SJSA1 (cell line): ENCODE results near the gene ATF1. TPM values are rescaled to one million over a fixed set of nuclear protein-coding genes. Genes with fewer than 3 reads are reported as not detected.
"Not testable (repeated sequence)": the region's sequence is repeated elsewhere in the genome, so short reads cannot be mapped to it uniquely, and the experiment has no call there.

ENCODE experiments used
- DNase-seq, 2 experiments: peaks; one replicate each; pipeline ENCODE4 v3.0.0-alpha.2; 2015 to 2020; ENCODE audit warnings: low spot score in 2 of 2, low read depth in 1 of 2
- H3K27ac ChIP-seq: fragments of 250-450 bp; sonication (Bioruptor Pico); 2 replicates; pipeline ENCODE4 v1.5.1; 2020; ENCODE audit warnings: mild to moderate bottlenecking, moderate library complexity
- H3K27me3 ChIP-seq: fragments of 250-450 bp; sonication (Bioruptor Pico); replicated peaks from 2 replicates; pipeline ENCODE4 v1.5.1; 2020; ENCODE audit warnings: mild to moderate bottlenecking, moderate library complexity
- H3K36me3 ChIP-seq: fragments of 250-450 bp; sonication (Bioruptor Pico); 2 replicates; pipeline ENCODE4 v1.5.1; 2020; ENCODE audit warnings: mild to moderate bottlenecking
- H3K4me1 ChIP-seq: fragments of 250-450 bp; sonication (Bioruptor Pico); replicated peaks from 2 replicates; pipeline ENCODE4 v1.6.1; 2021; ENCODE audit warnings: mild to moderate bottlenecking
- H3K4me3 ChIP-seq: fragments of 250-450 bp; sonication (Bioruptor Pico); 2 replicates; pipeline ENCODE4 v1.5.1; 2020; ENCODE audit warnings: mild to moderate bottlenecking
- H3K9me3 ChIP-seq: fragments of 250-450 bp; sonication (Bioruptor Pico); replicated peaks from 2 replicates; pipeline ENCODE4 v1.5.1; 2020; ENCODE audit warnings: mild to moderate bottlenecking
- total RNA-seq: library from RNA; depleted of rRNA; stranded (reverse); fragments of >200 nt; shearing (Covaris generic); gene quantifications from 2 replicates; pipeline ENCODE4 v1.2.3, GENCODE V29; 2014

ATF1 gene
- total RNA-seq, 1 experiment from 2014 or later: 36.9 TPM

- Histone ChIP-seq H3K9me3 (no peaks in the 10 kb centered on the region), H3K4me1 (peaks cover 48% of the 10 kb centered on the region), H3K27me3 (no peaks in the 10 kb centered on the region), H3K27ac (no peak overlapping the region), H3K4me3 (no peak overlapping the region), H3K36me3 (no peaks in the 10 kb centered on the region)
- DNase-seq: no peak
Observed at GRCh38 chr12:50790081-50790480, 26.2 kb downstream of the ATF1 start.

DNA sequence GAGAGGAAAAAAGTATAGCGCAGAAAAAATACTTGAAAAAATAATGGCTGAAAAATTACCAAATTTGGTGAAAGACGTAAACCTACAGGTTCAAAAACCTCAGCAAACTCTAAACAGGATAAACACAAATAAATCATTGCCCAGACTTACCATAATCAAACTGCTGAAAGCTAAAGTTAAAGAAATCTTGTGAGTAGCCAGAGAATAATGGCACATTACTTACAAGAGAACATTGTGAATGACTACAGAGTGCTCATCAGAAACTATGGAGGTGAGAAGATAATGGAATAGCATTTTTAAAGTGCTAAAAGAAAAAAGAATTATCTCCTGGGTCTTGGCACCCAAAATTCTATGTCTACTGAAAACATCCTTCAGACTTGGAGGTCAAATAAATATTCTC, 36.0 kb downstream of the ATF1 start:
- H3K4me3 ChIP-seq: no peak overlapping the region
- no peak for DNase-seq
- no peak overlapping the region for H3K27ac ChIP-seq

DNA sequence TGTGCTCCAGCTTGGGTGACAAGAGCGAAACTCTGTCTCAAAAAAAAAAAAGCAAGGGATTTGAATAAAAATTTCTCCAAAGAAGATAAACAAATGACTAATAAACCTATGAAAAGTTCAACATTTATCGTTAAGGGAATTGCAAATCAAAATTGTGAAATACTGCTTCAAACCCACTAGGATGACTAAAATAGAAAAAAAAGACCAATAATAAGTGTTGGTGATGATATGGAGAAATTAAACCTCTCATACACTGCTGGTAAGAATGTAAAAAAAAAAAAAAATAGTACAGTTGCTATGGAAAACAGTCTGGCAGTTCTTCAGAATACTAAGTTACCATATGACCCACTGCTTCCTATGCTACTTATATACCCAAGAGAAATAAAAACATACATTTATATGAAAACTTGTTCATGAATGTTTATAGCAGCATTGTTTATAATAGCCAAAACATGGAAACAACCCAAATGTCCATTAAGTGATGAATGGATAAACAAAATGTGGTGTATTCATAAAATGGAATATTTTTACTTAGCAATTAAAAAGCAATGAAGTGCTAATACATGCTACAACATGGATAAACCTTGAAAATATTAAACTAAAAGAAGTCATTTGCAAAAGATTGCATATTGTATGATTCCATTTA, 39.5 kb downstream of the ATF1 start:
- Histone ChIP-seq H3K27me3 (no peaks in the 10 kb centered on the region), H3K4me3 (no peak overlapping the region), H3K27ac (no peak overlapping the region), H3K4me1 (no peaks in the 10 kb centered on the region), H3K36me3 (peaks cover 53% of the 10 kb centered on the region), H3K9me3 (peaks cover 19% of the 10 kb centered on the region)
- no peak for DNase-seq

More for the DNA sequence above, 36.0 kb downstream of the ATF1 start:
- Histone ChIP-seq H3K4me1 (no peaks in the 10 kb centered on the region), H3K27me3 (no peaks in the 10 kb centered on the region), H3K36me3 (peaks cover 68% of the 10 kb centered on the region), H3K9me3 (peaks cover 24% of the 10 kb centered on the region)

DNA sequence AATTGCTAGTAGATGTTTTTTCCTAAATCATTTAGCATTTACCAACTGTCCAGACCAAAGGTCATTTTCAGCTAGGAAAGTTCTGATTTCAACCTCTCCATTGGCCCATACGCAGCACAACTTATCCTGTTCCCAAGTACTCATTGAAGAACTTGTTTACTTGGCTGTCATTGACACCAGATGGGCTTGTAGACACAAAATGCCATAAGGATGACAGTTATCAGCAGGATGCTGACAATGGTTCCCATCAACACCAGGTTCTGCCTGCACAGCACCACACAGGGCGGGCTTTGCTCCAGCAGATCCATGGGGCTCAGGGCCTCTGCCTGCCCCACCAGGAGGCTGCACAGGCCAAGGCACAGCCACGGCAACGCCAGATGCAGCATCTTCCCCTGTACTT, 42.3 kb downstream of the ATF1 start:
- Histone ChIP-seq H3K9me3 (no peaks in the 10 kb centered on the region), H3K4me1 (no peaks in the 10 kb centered on the region), H3K36me3 (peaks cover 44% of the 10 kb centered on the region), H3K4me3 (no peak overlapping the region), H3K27me3 (no peaks in the 10 kb centered on the region), H3K27ac (no peak overlapping the region)
- DNase-seq: no peak

DNA sequence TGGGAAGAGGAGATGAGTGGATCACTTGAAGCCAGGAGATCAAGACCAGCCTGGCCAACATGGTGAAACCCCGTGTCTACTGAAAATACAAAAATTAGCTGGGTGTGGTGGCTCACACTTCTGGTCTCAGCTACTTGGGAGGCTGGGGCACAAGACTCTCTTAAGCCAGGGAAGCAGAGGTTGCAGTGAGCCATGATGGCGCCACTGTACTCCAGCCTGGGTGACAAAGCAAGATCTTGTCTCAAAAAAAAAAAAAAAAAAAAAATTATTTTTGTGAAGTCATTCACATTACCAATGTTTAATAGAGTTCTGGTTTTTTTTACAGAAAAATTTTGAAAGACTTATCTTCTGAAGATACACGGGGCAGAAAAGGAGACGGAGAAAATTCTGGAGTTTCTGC, 45.2 kb downstream of the ATF1 start:
- DNase-seq, H3K4me3 ChIP-seq, H3K9me3 ChIP-seq, H3K27ac ChIP-seq, H3K4me1 ChIP-seq, H3K27me3 ChIP-seq: not testable (repeated sequence)
- H3K36me3 ChIP-seq: peaks cover 40% of the 10 kb centered on the region

DNA sequence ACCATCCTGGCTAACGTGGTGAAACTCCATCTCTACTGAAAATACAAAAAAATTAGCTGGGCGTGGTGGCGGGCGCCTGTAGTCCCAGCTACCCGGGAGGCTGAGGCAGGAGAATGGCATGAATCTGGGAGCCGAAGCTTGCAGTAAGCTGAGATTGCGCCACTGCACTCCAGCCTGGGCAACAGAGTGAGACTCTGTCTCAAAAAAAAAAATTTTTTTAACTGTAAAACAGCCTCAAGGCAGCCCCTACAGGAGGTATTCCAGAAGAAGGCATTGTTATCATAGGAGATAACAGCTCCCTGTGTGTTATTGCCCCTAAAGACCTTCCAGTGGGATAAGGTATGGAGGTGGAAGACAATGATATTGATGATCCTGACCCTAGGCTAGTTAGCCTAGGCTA, 51.0 kb downstream of the ATF1 start:
- H3K9me3 ChIP-seq, DNase-seq, H3K4me1 ChIP-seq, H3K27ac ChIP-seq, H3K27me3 ChIP-seq, H3K4me3 ChIP-seq: not testable (repeated sequence)
- H3K36me3 ChIP-seq: peaks cover 65% of the 10 kb centered on the region

- H3K4me1 ChIP-seq: no peaks in the 10 kb centered on the region
- H3K27me3 ChIP-seq: no peaks in the 10 kb centered on the region
- no peak overlapping the region for H3K27ac ChIP-seq
- peaks cover 33% of the 10 kb centered on the region for H3K36me3 ChIP-seq
- H3K4me3 ChIP-seq: no peak overlapping the region
- no peaks in the 10 kb centered on the region for H3K9me3 ChIP-seq
- DNase-seq: no peak
Observed at GRCh38 chr12:50820177-50820576, 56.3 kb downstream of the ATF1 start.

DNA sequence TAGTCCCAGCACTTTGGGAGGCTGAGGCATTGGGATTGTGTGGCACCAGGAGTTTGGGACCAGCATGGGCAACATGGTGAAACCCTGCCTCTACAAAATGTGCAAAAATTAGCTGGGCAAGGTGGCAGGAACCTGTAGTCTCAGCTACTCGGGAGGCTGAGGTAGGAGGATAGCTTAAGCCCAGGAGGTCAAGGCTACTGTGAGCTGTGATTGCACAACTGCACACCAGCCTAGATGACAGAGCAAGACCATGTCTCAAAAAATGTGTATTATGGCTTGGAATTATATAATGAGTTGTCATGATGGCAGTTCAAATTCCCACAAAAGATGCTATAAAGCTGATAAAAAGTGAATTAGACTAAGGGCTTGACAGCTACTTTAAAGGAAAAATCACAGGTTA, 58.2 kb downstream of the ATF1 start:
- Histone ChIP-seq H3K36me3 (peaks cover 17% of the 10 kb centered on the region), H3K9me3 (no peaks in the 10 kb centered on the region), H3K27me3 (no peaks in the 10 kb centered on the region), H3K4me1 (no peaks in the 10 kb centered on the region), H3K4me3 (no peak overlapping the region), H3K27ac (no peak overlapping the region)
- DNase-seq: no peak

GRCh38 chr12:50823724-50824123, 59.8 kb downstream of the ATF1 start:
- not testable (repeated sequence) for H3K36me3 ChIP-seq, H3K9me3 ChIP-seq, H3K4me3 ChIP-seq, H3K4me1 ChIP-seq, DNase-seq, H3K27ac ChIP-seq, H3K27me3 ChIP-seq

DNA sequence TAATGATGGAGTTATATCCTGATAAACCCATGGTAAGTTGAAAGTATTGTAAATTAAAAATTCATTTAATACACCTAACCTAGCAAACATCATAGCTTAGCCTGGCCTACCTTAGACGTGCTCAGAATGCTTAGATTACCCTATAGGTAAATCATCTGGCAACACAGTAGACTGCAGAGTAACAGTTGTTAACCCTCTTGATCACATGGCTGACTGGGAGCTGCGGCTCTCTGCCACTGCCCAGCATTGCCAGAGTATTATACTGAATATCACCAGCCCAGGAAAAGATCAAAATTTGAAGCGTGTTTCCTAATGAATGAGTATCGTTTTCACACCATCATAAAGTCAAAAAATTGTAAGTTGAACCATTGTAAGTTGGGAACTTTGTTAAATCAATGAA, 61.0 kb downstream of the ATF1 start:
- Histone ChIP-seq H3K36me3 (no peaks in the 10 kb centered on the region), H3K27me3 (no peaks in the 10 kb centered on the region), H3K4me1 (no peaks in the 10 kb centered on the region), H3K9me3 (no peaks in the 10 kb centered on the region), H3K4me3 (no peak overlapping the region), H3K27ac (no peak overlapping the region)
- DNase-seq: no peak

DNA sequence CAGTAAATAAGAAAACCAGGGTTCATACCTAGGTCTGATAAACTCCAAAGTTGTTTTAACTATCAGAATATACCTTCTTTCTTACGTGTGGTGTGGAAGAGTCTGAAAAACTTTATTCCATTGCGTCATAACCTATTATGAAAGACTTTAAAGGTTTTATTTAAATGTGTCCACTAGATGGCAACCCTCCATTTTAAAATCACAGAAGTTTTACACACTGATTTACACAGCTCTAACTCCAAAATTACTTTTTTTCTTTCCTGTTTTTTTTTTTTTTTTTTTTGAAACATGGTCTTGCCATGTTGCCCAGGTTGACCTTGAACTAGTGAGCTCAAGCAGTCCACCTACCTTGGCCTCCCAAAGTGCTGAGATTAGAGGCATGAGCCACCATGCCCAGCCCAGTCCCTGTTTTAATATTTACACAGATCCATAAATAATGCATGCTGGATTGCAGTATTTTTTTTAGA, 61.5 kb downstream of the ATF1 start:
- Histone ChIP-seq H3K9me3 (no peaks in the 10 kb centered on the region), H3K4me3 (no peak overlapping the region), H3K27me3 (no peaks in the 10 kb centered on the region), H3K27ac (no peak overlapping the region), H3K36me3 (no peaks in the 10 kb centered on the region), H3K4me1 (no peaks in the 10 kb centered on the region)
- peak in 1 of 2 experiments; percentile 46 for DNase-seq

GRCh38 chr12:50828121-50828520, 64.2 kb downstream of the ATF1 start:
- Histone ChIP-seq H3K4me1 (no peaks in the 10 kb centered on the region), H3K9me3 (no peaks in the 10 kb centered on the region), H3K4me3 (no peak overlapping the region), H3K36me3 (no peaks in the 10 kb centered on the region), H3K27ac (no peak overlapping the region), H3K27me3 (no peaks in the 10 kb centered on the region)
- no peak for DNase-seq

DNA sequence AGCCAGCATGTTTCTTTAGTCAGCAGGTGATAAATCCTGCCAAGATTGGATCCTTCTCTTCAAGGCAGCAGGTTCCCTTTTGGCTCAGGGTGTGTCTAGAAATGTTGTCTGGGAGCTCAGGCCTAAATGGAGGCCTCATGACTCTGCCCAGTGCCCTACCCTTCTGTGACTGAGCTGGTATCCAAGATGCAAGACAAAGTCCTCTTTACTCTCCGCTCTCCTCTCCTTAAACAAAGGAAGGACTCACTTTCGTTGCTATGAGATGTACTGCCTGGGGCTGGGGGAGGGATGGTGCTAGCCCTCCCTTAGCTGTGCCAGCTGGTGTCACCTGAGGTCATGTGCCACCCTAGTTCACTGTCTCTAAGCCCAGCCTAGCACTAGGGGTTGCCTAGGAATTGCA, 65.0 kb downstream of the ATF1 start:
- 0 out of 2 replicates have a peak, but pooled peaks cover 4% of the 10 kb centered on the region for H3K9me3 ChIP-seq
- no peaks in the 10 kb centered on the region for H3K27me3 ChIP-seq
- no peak overlapping the region for H3K4me3 ChIP-seq
- H3K27ac ChIP-seq: no peak overlapping the region
- H3K4me1 ChIP-seq: no peaks in the 10 kb centered on the region
- DNase-seq: no peak
- no peaks in the 10 kb centered on the region for H3K36me3 ChIP-seq

GRCh38 chr12:50833801-50834200, 69.9 kb downstream of the ATF1 start:
- not testable (repeated sequence) for H3K4me3 ChIP-seq, H3K36me3 ChIP-seq, H3K27ac ChIP-seq, DNase-seq, H3K4me1 ChIP-seq, H3K27me3 ChIP-seq
- peaks cover 10% of the 10 kb centered on the region; the same call in 1 of the 2 replicates for H3K9me3 ChIP-seq

DNA sequence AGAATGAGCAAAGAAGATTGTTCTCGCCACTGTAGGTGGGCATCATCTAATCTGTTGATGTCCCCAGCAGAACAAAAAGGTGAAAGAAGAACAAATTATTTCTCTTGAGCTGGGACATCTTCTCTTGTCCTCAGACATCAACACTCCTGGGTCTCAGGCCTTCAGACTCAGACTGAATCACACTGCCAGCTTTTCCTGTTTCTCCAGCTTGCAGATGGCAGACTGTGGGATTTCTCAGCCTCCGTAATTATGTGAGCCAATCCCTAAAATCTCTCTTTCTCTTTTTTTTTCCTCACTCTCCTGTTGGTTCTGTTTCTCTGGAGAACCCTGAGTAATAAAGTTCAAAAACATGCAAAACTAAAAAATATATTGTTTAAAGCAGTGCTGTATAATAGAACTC, 75.1 kb downstream of the ATF1 start:
- no peaks in the 10 kb centered on the region for H3K27me3 ChIP-seq
- H3K27ac ChIP-seq: no peak overlapping the region
- no peaks in the 10 kb centered on the region for H3K36me3 ChIP-seq
- peaks cover 8% of the 10 kb centered on the region; the same call in 1 of the 2 replicates for H3K9me3 ChIP-seq
- no peak overlapping the region for H3K4me3 ChIP-seq
- DNase-seq: no peak
- H3K4me1 ChIP-seq: no peaks in the 10 kb centered on the region
